Peyer's patch (tissue), 4 donors: ENCODE measurements around the gene CRELD1. TPM values are rescaled to one million over a fixed set of nuclear protein-coding genes. Genes with fewer than 3 reads are reported as not detected.

Source experiments
- DNase-seq, 3 donors: peaks; one replicate each; pipeline ENCODE4 v3.0.0-alpha.2; 2017 to 2019
- H3K27ac ChIP-seq, 4 donors: fragments of 200-600 bp; sonication (generic); one replicate each; pipeline ENCODE4 v1.5.1; 2016 to 2019
- H3K27me3 ChIP-seq, 2 donors: fragments of 200-600 bp; sonication (generic); one replicate each; pipeline ENCODE4 v1.5.1; 2019
- H3K36me3 ChIP-seq, 3 donors: fragments of 200-600 bp; sonication (generic); one replicate each; pipeline ENCODE4 v1.5.1; 2016 to 2019
- H3K4me1 ChIP-seq, 4 donors: fragments of 200-600 bp; sonication (generic); one replicate each; pipeline ENCODE4 v1.5.1; 2016 to 2019
- H3K4me3 ChIP-seq, 4 donors: fragments of 200-600 bp; sonication (generic); 1 replicate in 3 of 4; 2 replicates in 1 of 4; pipeline ENCODE4 v1.5.1; 2016 to 2019; ENCODE audit warnings: mild to moderate bottlenecking in 1 of 4
- H3K9me3 ChIP-seq, 4 donors: fragments of 200-600 bp; sonication (generic); one replicate each; pipeline ENCODE4 v1.5.1; 2016 to 2019; ENCODE audit warnings: mild to moderate bottlenecking in 1 of 4
- CTCF ChIP-seq, 6 experiments: fragments of 450-650 bp in 4 of 6; fragments of 200-600 bp in 2 of 6; sonication (generic) in 1 of 6; IDR thresholded peaks; one replicate each; pipeline ENCODE4 v1.5.1; 2017 to 2019; ENCODE audit warnings: antibody characterized with exemption in 6 of 6, mild to moderate bottlenecking in 3 of 6, moderate library complexity in 1 of 6
- POLR2A ChIP-seq, 2 donors: fragments of 450-650 bp; IDR thresholded peaks; one replicate each; pipeline ENCODE4 v1.5.1; 2017; ENCODE audit warnings: antibody characterized with exemption in 2 of 2, mild to moderate bottlenecking in 2 of 2, moderate library complexity in 2 of 2
- total RNA-seq, 4 donors: library from RNA; depleted of rRNA; stranded (reverse); fragments of >200 nt; gene quantifications; one replicate each; pipeline ENCODE4 v1.1.0, GENCODE V29; 2016

CRELD1 gene
- total RNA-seq, 4 donors from 2014 or later = 21.9 to 45.6 (median 34.4) TPM

DNA sequence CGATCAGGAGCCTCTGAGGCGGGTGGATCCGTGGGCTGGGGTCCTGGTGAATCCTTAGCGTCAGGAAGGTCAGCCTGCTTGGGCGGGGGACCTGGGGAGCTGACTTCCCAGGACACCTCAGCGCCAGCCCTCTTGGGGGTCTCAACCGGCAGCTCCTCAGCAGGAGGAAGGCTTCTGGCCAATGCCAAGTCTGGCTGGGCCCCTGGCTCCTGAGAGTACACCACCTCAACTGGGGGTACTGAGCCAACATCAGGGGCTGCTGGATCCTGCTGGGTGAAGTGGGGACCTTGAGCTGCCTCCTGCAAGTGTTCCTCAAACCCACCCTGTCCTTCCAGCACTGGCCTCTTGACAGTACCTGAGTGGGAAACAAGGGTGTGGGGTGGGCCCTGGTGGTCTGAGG is 15.5 kb downstream of the CRELD1 start:
- no peak for TF ChIP-seq POLR2A (IDR thresholded peaks at IDR 0.05)
- TF ChIP-seq CTCF (IDR thresholded peaks at IDR 0.05) = no peak
- no peak overlapping the region for H3K27ac ChIP-seq
- H3K4me1 ChIP-seq = peaks cover 0 to 20% (median 5%) of the 10 kb centered on the region in 4 donors
- H3K27me3 ChIP-seq = no peaks in the 10 kb centered on the region
- DNase-seq = peak in 1 of 3 donors; percentile 42
- H3K9me3 ChIP-seq = no peaks in the 10 kb centered on the region
- H3K36me3 ChIP-seq = no peaks in the 10 kb centered on the region
- H3K4me3 ChIP-seq = no peak overlapping the region

- DNase-seq = peak in 1 of 3 donors; percentile 41
- no peaks in the 10 kb centered on the region for H3K27me3 ChIP-seq
- H3K4me3 ChIP-seq = no peak overlapping the region
- H3K4me1 ChIP-seq = peaks cover 0 to 20% (median 5%) of the 10 kb centered on the region in 4 donors
- no peak for TF ChIP-seq CTCF (IDR thresholded peaks at IDR 0.05)
- TF ChIP-seq POLR2A (IDR thresholded peaks at IDR 0.05) = no peak
- no peak overlapping the region for H3K27ac ChIP-seq
- H3K9me3 ChIP-seq = no peaks in the 10 kb centered on the region
- H3K36me3 ChIP-seq = no peaks in the 10 kb centered on the region
Observed at GRCh38 chr3:9949626-9950025, 16.0 kb downstream of the CRELD1 start.

- Histone ChIP-seq H3K9me3 (no peaks in the 10 kb centered on the region), H3K27ac (no peak overlapping the region), H3K4me1 (peaks cover 0 to 20% (median 5%) of the 10 kb centered on the region in 4 donors), H3K27me3 (no peaks in the 10 kb centered on the region), H3K36me3 (no peaks in the 10 kb centered on the region), H3K4me3 (peak overlapping the region in 1 of 4 donors; percentile 55)
- DNase-seq = no peak
- no peak for TF ChIP-seq CTCF (IDR thresholded peaks at IDR 0.05)
- no peak for TF ChIP-seq POLR2A (IDR thresholded peaks at IDR 0.05)
Observed at GRCh38 chr3:9951126-9951525, 17.5 kb downstream of the CRELD1 start.

DNA sequence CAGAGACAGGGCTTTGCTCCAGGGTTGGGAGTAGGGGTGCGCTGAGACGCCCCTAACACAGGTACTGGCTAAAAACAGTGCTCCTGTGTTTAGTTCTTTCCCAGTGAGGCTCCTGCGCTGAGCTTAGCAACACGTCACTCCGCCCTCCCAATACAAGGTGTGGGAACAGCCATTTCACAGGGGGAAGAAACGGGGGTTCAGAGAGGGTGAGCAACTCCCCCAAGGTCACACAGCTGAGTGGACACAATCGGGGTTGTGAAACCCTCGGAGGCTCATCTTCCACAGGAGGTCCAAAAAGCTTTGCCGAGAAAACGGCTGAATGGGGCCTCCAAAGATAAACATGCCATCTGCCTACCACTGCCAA is 17.9 kb downstream of the CRELD1 start:
- no peaks in the 10 kb centered on the region for H3K27me3 ChIP-seq
- no peak overlapping the region for H3K27ac ChIP-seq
- no peaks in the 10 kb centered on the region for H3K36me3 ChIP-seq
- peak overlapping the region; percentile 47 to 63 (median 52) for H3K4me3 ChIP-seq
- DNase-seq = no peak
- no peak for TF ChIP-seq CTCF (IDR thresholded peaks at IDR 0.05)
- TF ChIP-seq POLR2A (IDR thresholded peaks at IDR 0.05) = no peak
- peaks cover 0 to 20% (median 5%) of the 10 kb centered on the region in 4 donors for H3K4me1 ChIP-seq
- no peaks in the 10 kb centered on the region for H3K9me3 ChIP-seq

DNA sequence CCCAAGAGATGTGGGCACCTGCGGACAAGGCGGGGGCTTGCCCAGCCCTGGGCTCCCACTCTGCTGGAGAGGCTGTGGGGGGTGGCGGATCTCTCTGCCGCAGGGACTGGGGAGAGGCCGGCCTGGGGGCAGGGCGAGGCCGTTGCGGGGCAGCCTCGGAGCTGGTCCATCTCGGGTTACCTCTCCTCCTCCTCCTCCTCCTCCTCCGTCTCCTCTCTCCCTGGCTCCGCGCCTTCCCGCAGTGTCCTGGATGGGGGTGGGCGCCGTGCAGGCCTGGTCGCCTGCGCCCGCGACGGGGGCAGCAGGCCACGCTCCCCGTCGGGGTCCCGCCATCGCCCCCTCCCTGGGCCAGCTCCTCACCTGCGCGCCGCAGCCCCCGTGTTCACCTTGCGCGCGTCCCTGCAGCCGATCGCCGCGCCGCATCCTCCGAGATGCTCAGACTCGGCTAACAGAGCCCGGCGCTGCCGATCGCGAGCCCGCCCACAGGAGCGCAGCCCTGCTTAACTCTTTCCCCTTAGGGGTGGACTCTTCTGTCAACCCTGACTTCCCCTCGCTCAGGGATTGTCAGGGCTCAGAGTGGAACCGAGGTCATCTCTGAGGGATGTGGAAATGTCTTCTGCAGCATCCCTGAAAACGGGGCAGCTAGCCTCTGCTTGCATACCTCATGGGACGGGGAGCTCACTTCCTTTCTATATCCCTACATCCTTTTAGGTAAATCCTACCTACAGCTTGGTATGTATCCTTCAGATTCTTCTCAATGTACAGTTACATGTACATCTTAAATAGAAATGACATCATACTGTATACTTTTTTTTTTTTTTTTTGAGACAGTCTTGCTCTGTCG is 18.6 kb downstream of the CRELD1 start, which contains the start of gene PRRT3:
Gene PRRT3, minus strand, starts transcription at position 447 of the 844 bp plus-strand sequence. CDS start 2,293 bp downstream, outside the sequence.
- peak in 2 of 3 donors; percentile 35 to 60 for DNase-seq
- Histone ChIP-seq H3K36me3 (no peaks in the 10 kb centered on the region), H3K27me3 (no peaks in the 10 kb centered on the region), H3K4me1 (peaks cover 0 to 20% (median 5%) of the 10 kb centered on the region in 4 donors), H3K27ac (peak within 1 kb of the TSS in 1 of 4 donors; percentile 33), H3K4me3 (peak within 1 kb of the TSS; percentile 47 to 63 (median 52)), H3K9me3 (no peaks in the 10 kb centered on the region)
- TF ChIP-seq POLR2A (IDR thresholded peaks at IDR 0.05) = no peak
- no peak for TF ChIP-seq CTCF (IDR thresholded peaks at IDR 0.05)
